Amygdala (tissue), 56 donors: Measurements from ENCODE around the gene GPX4.

ENCODE experiments used
- DNase-seq, 56 donors: peaks; one replicate each; lab custom pipeline; 2025; lab: John Stamatoyannopoulos, UW

Gene GPX4

GRCh38 chr19:1082928-1083816 lies 20.6 kb upstream of the GPX4 start:
- DNase-seq: no peak

DNA sequence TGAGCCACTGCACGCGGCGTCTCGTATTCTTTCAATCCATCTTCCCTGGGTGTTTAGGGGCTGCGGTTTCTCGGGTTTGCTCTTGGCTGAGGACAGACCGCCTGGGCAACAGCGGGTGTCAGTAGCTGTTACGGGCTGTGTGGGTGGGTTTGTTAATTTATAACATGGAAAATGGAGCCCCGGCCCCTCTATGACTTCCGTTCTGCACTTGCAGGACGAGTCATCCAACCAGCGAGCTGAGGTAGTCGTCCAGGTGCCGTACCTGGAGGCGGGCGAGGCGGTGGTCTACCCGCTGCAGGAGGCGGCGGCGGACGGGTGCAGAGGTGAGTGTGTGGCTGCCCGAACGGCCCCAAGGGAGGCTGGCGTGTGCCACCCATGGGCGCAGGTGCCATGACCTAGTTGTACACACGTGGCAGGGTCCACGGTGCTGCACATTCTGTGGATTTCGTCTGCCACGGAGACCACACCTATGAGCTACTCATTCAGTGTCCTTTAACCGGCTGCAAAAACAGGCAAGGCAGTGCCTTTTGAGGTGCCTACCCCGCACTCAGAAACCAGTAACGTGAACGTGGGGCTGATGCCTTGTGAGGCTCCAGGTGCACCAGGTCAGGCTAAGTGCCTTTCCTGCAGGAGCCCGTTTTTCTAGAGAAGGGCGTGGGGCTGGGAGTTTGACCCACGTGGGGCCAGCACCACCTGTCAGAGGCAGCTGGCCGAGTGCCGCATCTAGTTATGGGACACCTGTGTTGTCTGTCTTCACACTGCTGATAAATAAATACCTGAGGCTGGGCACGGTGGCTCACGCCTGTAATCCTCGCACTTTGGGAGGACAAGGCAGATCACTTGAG lies 19.5 kb upstream of the GPX4 start:
- DNase-seq: no peak

- no peak for DNase-seq
These were observed 18.6 kb upstream of the GPX4 start for GRCh38 chr19:1085053-1085658.

DNA sequence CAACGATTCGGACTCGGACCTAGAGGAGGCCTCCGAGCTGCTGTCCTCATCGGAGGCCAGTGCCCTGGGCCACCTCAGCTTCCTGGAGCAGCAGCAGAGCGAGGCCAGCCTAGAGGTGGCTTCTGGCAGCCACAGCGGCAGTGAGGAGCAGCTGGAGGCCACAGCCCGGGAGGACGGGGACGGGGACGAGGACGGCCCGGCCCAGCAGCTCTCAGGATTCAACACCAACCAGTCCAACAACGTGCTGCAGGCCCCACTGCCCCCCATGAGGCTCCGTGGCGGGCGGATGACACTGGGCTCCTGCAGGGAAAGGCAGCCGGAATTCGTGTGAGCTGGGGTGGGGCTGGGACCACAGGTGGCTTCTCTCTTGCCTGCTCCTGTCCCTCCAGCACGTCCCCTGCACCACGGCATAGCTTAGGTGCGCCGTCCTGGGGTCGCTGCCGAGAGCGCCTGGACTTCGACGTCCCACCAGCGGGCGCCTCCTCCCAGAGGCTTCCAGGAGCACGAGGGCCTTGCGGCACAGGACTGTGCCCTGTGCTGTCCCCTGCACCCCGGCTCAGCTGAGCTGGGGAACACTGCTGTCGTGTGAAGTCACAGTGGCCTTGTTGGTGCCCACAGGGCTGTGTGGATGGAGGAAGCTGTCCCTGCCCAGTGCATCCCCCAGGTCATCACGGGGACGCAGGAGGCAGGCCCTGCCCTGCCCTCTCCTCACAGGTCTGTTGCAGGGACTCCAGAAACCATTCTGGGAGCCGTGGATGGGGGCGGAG lies 17.9 kb upstream of the GPX4 start:
- no peak for DNase-seq

- DNase-seq: no peak
These were observed 17.2 kb upstream of the GPX4 start for GRCh38 chr19:1086613-1087012.

- peak in 19 of 56 donors; percentile 10 to 71 (median 23) for DNase-seq
These were observed 15.9 kb upstream of the GPX4 start for GRCh38 chr19:1087813-1088415.

DNA sequence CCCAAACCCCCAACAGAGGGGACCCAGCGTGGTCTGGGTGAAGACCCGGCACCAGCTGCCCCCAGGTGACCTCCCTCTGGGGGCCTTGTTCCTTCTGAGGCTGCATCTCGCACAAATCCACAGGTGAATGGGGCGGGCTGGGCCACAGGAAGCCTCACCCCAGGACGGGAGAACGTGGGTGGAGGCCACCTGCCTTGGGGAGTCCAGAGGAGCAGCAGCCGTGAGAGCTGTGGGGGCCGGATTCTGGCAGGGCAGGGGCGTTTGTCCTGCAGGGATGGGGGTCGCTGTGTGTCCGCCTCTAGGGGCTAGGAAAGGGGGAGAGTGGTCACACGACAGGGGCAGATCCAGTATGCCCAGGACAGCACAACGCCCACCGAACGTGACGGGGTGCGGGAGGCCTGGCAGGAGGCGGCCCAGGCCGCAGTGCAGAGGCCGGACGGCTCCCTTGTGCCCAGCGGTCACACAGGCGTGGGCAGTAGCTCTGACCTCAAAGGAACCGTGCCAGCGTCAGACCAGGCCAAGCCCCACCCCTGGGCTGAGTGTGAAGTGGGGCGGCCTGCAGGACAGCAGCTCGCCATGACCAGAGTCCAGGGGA lies 15.3 kb upstream of the GPX4 start:
- peak in 1 of 56 donors; percentile 34 for DNase-seq

DNA sequence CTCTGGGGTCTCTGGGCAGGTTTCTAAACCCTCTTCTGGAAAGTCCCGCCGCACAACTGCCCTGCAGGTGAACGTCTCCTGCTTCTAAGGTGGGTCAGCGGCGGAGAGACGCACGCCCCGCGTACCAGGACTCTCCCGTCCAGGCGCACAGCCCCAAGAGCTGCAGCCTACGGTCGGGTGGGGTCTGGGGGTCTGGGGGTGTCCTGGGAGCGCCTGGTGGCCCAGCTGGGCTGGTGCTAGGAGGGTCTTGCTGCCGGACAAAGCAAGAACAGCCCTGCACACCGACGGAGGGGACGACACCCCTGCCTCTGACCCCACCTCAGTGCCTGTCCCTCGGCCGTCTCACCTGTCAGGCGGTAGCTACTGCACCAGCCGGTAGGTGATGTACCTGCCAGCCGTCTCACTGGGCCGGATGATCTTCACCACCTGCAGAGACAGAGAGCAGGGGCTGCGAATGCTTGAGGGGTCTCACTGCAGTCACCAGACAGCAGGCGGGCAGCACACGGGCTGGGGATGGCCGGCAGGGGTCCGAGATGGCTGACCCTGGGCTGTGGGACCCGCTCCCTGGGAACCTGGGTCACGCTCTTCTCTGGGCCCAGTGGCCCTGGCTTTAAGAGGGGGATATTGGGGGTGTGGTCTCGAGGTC lies 14.5 kb upstream of the GPX4 start:
- no peak for DNase-seq

DNA sequence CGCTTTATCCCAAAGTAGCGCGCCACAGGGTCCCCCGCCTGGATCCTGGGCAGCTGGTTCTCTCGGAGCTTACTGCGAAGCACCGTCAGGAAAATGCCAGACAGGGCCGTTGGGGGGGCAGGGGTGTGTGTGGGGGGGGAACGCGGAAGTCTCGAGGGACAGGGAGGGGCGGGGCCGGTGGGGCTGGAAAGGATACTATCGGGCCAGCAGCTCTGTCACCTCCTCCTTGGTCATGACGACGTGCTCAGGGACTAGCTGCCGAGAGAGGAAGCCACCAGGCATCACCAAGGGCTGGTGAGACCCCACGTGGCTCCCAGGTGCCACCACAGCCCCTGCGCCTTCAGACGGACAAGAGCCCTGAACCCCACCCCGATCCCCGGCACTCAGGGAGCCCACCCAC lies 13.9 kb upstream of the GPX4 start:
- DNase-seq: no peak

GRCh38 chr19:1090731-1091543 lies 12.9 kb upstream of the GPX4 start:
- DNase-seq: no peak

- DNase-seq: no peak
These were observed 12.1 kb upstream of the GPX4 start for GRCh38 chr19:1091544-1092175.

DNA sequence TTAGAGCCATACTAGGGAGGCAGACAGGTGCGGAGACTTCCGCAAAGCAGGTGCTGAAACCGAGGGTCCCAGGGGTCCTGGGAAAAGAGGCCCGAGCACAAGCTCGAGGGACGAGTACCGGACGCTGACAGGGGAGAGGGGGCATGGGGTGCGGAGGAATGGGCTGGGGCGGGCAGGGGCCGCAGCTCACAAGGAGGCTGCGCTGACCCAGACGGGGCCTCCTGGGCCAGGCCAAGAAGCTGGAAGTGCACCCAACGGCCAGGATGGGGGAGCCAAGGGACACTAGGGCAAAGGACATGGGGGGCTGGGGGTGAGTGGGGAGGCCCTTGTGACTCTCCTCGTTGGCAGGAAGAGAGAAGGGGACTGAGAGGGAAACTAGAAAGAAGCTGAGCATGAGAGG lies 10.5 kb upstream of the GPX4 start:
- no peak for DNase-seq

- no peak for DNase-seq
These were observed 9.8 kb upstream of the GPX4 start for GRCh38 chr19:1093811-1094553.

DNA sequence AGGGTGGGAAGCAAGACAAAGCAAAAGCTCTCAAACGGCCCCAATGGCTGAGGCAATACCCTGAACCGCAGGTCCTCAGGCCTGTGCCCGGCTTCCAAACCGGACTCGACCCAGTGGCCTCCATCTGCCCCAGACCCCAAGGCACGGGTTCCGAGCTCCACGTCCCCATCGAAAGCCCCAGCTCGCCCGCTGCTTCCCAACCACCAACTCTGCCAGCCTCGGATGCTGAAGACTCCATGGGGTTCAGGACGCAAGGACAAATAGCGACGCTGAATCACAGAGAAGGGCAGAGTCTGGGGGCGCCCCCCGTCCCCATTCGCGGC lies 9.2 kb upstream of the GPX4 start:
- no peak for DNase-seq

- DNase-seq: peak; percentile 63 to 100 (median 97)
These were observed 8.7 kb upstream of the GPX4 start, which contains the start of gene POLR2E for GRCh38 chr19:1094978-1095701. TSS of gene POLR2E (minus strand) at chr19:1095375. CDS start at chr19:1095315, 60 bp downstream.

GRCh38 chr19:1097810-1098176 lies 6.0 kb upstream of the GPX4 start:
- no peak for DNase-seq
